GM12892 (cell line): ENCODE results near the gene PERCC1.

Experiments used
- DNase-seq: peaks from one replicate; pipeline ENCODE4 v3.0.0; 2011; ENCODE audit not compliant: insufficient read length
- FAIRE-seq: peaks from 2 replicates; lab custom pipeline; 2011; peaks lifted over from hg19 to GRCh38; lab: Jason Lieb, UNC
- POLR2A ChIP-seq: IDR thresholded peaks from 2 replicates; pipeline ENCODE4 v1.6.1; 2011; ENCODE audit warnings: low read depth, low read length, control low read depth
- POLR2AphosphoS5 ChIP-seq: IDR thresholded peaks from 2 replicates; pipeline ENCODE4 v1.6.1; 2011; ENCODE audit warnings: low read depth, low read length, control low read depth
- TAF1 ChIP-seq: IDR thresholded peaks from 2 replicates; pipeline ENCODE4 v1.6.1; 2011; ENCODE audit warnings: low read depth, mild to moderate bottlenecking, control low read depth, low read length, borderline replicate concordance

PERCC1 gene

GRCh38 chr16:1414532-1415260 is 16.2 kb upstream of the PERCC1 start, which contains the start of gene UNKL:
Gene UNKL, minus strand, starts transcription at chr16:1414704. Its CDS starts 13 bp downstream, at chr16:1414691.
- DNase-seq (peak; percentile 83), FAIRE-seq (no peak)
- no peak for TF ChIP-seq TAF1
- no peak for TF ChIP-seq POLR2AphosphoS5
- no peak for TF ChIP-seq POLR2A

- TF ChIP-seq TAF1: no peak
- TF ChIP-seq POLR2A: no peak
- no peak for TF ChIP-seq POLR2AphosphoS5
- no peak for DNase-seq
- no peak for FAIRE-seq
These were observed 14.3 kb upstream of the PERCC1 start for GRCh38 chr16:1416521-1416941.

- DNase-seq (no peak), FAIRE-seq (no peak)
- TF ChIP-seq POLR2AphosphoS5 (no peak), POLR2A (no peak), TAF1 (no peak)
These were observed 10.8 kb upstream of the PERCC1 start for GRCh38 chr16:1420111-1420539.

GRCh38 chr16:1422076-1422475 is 8.8 kb upstream of the PERCC1 start:
- TF ChIP-seq TAF1 (no peak), POLR2A (no peak), POLR2AphosphoS5 (no peak)
- FAIRE-seq (no peak), DNase-seq (no peak)

- DNase-seq: no peak
- no peak for FAIRE-seq
- TF ChIP-seq POLR2AphosphoS5 (no peak), TAF1 (no peak), POLR2A (no peak)
These were observed 6.8 kb upstream of the PERCC1 start for GRCh38 chr16:1424028-1424427.

GRCh38 chr16:1425616-1426370 is 5.1 kb upstream of the PERCC1 start:
- no peak for TF ChIP-seq TAF1
- TF ChIP-seq POLR2AphosphoS5: no peak
- TF ChIP-seq POLR2A: no peak
- DNase-seq (no peak), FAIRE-seq (no peak)

GRCh38 chr16:1426734-1427471 is 4.0 kb upstream of the PERCC1 start:
- no peak for TF ChIP-seq TAF1
- DNase-seq: no peak
- no peak for FAIRE-seq

- FAIRE-seq (no peak), DNase-seq (no peak)
- TF ChIP-seq TAF1: no peak
These were observed 3.1 kb upstream of the PERCC1 start for GRCh38 chr16:1427473-1428461.

- TF ChIP-seq TAF1: no peak
- TF ChIP-seq POLR2A: no peak
- DNase-seq: no peak
- FAIRE-seq: no peak
These were observed 2.4 kb upstream of the PERCC1 start for GRCh38 chr16:1428511-1428910.

- FAIRE-seq: no peak
These were observed 1.9 kb upstream of the PERCC1 start for GRCh38 chr16:1429012-1429411.

GRCh38 chr16:1429631-1430030 is 1.2 kb upstream of the PERCC1 start:
- DNase-seq: no peak
- no peak for TF ChIP-seq POLR2A
- no peak for TF ChIP-seq TAF1
- no peak for TF ChIP-seq POLR2AphosphoS5
- no peak for FAIRE-seq

More at GRCh38 chr16:1429012-1429411, 1.9 kb upstream of the PERCC1 start:
- no peak for DNase-seq
- TF ChIP-seq TAF1 (no peak), POLR2AphosphoS5 (no peak), POLR2A (no peak)

GRCh38 chr16:1430214-1430758 is 592 bp upstream of the PERCC1 start:
- no peak for FAIRE-seq
- no peak for DNase-seq
- no peak for TF ChIP-seq POLR2A
- no peak for TF ChIP-seq POLR2AphosphoS5
- TF ChIP-seq TAF1: no peak
